ENCODE data around the gene PP2D1.
"Not testable (repeated sequence)": the region's sequence is repeated elsewhere in the genome, so short reads cannot be mapped to it uniquely, and the experiment has no call there.

PP2D1 gene, protein sequence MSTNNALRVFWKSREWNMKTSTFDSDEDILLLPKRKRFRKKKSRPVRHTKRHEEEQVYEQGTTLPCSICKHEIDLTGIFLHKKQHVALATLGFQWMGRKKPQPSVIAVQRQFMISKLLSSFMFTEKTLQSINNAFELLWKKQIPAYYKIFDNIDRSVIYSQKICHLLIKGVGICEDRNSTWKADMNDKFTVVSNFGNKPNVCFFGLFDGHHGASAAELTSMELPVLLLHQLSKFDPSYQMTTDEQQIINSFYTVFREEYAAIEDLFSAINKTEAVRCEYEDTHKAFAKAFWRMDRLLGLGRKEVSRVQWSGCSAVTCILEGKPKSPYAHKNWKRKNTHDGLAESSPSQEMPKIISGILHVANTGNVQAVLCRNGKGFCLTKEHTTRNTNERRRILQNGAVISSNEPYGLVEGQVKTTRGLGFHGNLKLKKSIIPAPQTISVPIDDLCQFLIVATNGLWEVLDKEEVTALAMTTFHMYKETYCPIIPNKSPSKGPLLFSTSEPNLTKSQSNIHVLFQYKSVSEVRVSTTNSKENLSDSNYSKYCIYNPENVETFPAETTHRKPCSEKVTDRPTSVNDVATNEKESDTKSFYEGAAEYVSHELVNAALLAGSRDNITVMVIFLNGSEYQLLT

DNA sequence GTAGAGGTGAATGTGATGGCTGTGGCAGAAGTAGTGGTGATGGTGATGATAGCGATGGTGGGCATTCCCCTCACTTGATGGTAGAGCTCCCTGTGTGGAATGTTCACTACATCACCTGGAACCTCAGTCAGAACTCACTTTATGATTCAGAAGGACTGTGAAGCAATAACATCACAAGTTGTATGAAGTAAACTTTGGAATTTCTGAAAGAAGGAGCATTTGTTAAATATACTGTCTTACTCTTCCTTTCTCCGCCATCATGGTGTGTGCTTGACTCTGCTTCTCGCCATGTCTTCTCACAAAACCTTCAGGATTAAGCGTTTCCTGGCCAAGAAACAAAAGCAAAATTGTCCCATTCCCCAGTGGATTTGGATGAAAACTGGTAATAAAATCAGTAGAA is at the start of gene PP2D1:
TSS of gene PP2D1 (minus strand) at position 101 of the 400 bp plus-strand sequence. CDS start 192 bp downstream, outside the sequence.
- DNase-seq (ENCODE audit: low spot score) = no peak

DNA sequence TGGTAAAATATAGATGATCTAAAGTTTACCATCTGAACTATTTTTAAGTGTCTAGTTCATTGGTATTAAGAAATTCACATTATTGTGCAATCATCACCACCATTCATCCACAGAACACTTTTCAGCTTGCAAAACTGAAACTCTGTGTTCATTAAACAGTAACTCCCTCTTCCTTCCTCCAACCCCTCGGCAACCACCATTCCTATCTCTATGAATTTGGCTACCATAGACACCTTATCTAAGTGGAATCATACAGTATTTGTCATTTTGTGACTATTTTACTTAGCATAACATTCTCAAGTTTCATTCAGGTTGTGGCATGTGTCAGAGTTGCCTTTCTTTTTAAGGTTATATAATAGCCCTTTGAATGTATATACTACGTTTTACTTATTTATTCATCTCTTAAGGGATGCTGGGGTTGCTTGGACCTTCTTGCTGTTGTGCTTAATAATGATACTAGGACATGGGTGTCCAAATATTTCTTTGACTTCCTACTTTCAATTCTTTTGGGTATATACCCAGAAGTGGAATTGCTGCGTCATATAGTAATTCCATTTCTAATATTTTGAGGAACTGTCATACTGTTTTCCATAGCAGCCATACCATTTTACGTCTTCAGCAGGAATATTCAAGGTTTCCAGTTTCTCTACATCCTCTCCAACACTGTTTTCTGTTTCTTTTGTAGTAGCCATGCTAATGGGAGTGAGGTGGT is 49.1 kb upstream of the PP2D1 start:
- DNase-seq (ENCODE audit: low spot score) = no peak

GRCh38 chr3:20059929-20060328 is 47.9 kb upstream of the PP2D1 start:
- no peak for DNase-seq (ENCODE audit: low spot score)

DNA sequence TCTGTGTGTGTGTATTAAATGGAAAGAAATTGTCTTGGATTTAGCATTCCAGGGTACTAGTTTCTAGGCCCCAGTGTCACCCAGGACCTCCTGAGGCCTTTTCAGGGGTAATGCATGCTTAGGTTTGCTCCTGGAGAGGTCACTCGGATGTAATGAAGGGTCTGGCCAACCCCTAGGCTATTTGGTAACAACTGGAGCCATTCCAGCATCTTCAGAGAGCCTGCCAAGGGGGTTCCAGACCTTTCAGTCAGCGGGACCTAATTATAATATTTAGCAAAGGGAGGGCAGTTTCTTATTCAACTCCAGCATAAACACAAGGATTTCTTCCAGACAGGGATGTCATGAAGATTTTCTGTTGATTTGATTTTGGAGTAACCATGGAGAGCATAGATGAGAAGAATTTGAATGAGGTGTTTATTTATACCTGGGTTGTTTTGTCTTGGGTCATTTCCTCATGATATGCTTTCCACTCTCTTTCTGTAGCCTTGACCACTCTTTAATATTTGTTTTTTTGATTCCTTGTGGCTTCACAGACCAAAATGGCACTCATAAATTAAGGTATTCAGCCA is 45.6 kb upstream of the PP2D1 start:
- no peak for DNase-seq (ENCODE audit: low spot score)

- no peak for DNase-seq (ENCODE audit: low spot score)
These were observed 44.9 kb upstream of the PP2D1 start for GRCh38 chr3:20056725-20057611.

DNA sequence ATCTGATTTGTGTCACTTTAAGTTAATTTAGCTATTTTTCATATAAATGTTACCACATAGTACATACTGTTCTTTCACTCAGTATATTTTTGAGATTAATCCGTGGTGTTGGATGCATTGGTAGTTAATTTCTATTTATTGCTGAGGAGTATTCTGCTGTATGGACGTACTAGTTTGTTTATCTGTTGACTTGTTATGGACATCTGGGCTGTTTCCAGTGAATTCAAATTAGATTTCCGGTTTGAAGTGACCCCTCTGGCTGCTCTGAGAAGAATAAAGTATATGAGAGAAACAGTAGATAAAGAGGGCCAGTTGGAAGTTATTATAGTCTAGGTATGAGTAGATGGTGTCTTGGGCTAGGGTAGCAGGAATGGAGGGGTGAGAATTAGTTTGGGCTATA is 43.8 kb upstream of the PP2D1 start:
- DNase-seq (ENCODE audit: low spot score) = no peak

DNA sequence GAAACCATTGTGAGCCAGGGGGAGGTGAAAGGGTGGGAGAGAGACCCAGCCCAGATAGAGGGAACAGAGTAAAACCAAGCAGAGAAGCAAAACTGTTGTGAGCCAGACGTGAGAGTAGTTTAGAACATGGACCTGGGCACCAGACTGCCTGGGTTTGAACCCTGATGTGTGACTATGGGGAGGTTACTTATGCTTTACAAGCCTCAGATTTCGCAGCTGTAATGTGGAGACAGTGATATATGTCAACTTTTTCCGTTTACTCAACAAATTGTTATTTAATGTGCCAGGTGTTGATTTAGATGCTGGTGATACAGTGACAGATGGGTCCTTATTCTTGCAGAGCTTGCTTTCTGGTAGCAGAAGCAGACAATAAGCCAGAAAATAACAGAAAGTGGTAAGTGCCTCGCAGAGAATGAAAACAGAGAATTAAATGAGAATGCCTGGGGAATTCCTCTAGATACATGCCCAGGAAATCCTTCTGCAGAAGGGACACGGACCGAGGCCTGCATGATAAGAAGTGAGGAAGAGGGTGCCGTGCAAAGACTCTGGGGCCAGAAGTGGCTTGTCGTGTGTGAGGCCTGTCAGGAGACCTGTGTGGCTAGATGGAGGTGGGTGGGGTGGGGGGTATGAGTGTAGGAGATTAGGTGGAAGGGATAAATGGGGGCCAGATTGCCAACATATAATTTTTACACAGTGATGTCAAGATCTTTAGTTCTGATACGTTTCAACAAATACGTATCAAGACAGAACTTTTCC is 43.1 kb upstream of the PP2D1 start:
- DNase-seq (ENCODE audit: low spot score) = no peak

- peak; percentile 94 for DNase-seq (ENCODE audit: low spot score)
These were observed 42.5 kb upstream of the PP2D1 start for GRCh38 chr3:20054549-20054987.

DNA sequence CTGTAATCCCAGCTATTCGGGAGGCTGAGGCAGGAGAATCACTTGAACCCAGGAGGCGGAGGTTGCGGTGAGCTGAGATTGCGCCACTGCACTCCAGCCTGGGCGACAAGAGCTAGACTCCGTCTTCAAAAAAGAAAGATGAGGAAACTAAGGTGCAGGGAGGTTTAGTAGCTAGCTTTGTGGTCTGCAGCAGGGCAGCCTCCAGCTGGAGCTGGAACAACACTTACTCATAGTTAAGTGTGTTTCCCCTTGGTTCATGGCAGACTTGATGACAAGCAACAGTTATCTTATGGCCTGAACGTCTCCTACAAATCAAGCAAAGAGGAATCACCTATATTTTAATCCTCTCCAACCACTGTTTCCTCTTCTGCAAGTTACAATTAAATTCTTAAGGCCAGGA is 40.8 kb upstream of the PP2D1 start:
- no peak for DNase-seq (ENCODE audit: low spot score)

DNA sequence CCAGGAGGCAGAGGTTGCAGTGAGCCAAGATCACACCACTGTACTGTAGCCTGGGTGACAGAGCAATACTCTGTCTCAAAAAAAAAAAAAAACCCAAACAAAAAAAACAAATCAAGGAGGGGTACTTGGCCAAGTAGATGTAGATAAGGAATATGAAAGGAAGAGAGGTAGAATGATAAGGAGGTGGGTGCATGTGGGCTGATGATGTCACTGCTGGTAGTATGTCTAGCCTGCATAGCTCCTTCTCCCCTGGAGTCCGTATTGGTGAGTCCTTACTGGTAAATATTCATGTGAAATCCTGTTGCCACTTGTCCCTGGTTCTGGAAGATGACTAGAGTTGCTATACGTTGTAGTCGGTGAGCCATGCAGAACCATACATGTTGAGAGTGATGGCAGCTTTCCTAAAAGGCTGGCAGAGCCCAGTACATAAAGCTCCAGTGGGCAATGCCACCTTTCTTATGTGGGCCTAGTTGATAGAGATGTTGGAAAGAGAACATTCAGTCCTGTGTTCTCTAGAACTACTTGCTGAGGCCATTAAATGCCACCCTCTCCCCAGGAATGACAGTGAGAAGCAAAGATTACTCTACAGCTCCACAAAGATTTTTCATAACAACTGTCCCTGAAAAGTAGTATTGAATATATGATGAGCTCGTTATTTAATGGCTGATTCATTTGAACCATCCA is 39.2 kb upstream of the PP2D1 start:
- DNase-seq (ENCODE audit: low spot score) = no peak

DNA sequence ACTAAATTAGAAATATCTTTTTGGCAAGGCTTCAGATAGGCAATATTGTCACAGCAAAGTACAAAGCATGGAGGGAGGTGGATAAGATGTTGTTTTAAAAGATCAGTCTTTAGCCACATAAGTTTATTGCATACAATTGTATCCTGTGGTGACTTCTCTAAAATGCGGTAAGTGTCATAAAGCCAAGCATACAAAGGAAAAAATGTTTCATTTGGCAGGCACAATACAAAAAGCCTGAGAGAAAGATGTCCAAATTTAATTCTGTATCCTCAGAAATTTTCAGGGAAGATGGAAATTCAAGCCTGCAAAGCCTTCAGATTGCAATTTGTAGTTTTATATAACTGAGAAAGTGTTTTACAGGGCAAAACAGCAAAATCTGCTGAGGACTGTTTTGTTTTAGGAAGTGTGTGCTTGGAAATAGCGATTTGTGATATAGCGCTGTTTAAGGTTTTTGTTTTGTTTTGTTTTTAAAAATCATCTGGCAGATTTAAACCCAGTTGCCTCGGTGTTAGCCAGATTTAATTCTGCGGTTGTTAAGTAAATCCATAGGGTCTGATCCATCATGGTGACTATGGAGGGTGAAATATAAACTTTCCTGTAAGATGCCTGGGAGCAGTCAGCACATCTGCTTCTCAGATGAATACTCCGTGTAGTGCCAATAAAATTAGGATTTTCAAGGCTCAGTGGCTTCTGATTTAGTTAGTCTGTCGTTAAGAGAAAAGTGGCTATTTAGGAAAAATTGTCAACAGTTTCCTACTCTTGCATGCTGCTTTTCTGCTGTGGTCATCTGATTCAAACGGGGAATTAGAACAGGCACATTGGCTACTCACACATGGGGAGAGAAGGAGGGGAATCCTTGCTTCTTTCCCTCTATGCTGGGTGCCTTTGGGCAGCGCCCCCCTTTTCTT is 36.2 kb upstream of the PP2D1 start:
- DNase-seq (ENCODE audit: low spot score) = no peak

GRCh38 chr3:20047341-20047779 is 35.3 kb upstream of the PP2D1 start:
- DNase-seq (ENCODE audit: low spot score) = peak; percentile 17

DNA sequence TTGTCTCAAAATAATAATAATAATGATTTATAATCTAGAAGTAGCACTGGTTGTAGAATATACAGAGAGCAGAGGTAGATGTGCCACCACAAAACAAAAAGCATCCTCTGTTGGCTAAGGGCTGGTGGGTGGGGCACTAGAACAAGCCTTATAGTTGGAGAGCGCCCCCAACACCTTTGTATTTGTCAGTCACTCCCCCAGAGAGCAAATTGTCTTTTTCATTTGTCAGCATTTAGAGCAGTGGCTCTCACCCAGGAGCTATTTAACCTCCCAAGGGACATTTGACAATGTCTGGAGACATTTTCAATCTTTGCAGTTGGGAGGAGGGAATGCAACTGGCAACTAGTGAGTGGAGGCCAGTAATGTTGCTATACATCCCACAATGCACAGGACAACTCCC is 34.5 kb upstream of the PP2D1 start:
- DNase-seq (ENCODE audit: low spot score) = no peak

DNA sequence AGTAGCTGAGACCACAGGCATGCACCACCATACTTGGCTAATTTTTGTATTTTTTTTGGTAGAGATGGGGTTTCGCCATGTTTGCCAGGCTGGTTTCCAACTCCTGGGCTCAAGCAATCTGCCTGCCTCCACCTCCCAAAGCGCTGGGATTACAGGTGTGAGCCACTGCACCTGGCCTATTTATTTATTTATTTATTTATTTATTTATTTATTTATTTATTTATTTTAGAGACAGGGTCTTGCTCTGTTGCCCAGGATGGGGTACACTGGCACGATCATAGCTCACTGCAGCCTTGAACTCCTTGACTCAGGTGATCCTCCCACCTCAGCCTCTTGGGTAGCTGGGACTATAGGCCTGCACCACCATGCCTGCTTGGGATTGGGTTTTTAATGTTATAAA is 33.1 kb upstream of the PP2D1 start:
- not testable (repeated sequence) for DNase-seq (ENCODE audit: low spot score)

DNA sequence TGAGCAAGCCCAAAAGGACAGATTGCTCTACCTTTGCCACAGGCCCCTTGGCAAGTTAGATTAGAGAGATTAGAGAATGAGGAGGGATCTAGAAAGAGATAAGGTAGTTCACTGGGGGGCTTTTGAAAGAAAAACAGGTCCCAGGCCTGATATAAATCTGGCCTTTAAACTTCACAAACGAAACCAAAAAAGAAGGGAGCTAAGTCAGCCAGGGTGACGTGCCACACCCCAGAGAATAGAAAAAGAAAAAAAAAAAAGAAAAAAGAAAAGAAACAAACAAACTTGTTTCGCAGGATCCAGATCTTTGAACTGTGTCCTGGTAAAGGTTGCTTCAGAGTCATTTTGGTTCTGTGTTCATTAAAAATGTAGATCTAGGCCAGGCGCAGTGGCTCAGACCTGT is 31.8 kb upstream of the PP2D1 start:
- DNase-seq (ENCODE audit: low spot score) = no peak

- peak; percentile 68 for DNase-seq (ENCODE audit: low spot score)
These were observed 31.3 kb upstream of the PP2D1 start for GRCh38 chr3:20043396-20043795.

GRCh38 chr3:20042331-20042730 is 30.3 kb upstream of the PP2D1 start:
- no peak for DNase-seq (ENCODE audit: low spot score)

- DNase-seq (ENCODE audit: low spot score) = peak; percentile 49
These were observed 29.2 kb upstream of the PP2D1 start for GRCh38 chr3:20041197-20041780.
